Transverse colon (tissue), 4 donors: ENCODE data around the gene MRRF.

Source experiments
- CTCF ChIP-seq, 5 experiments: fragments of 200-600 bp in 3 of 5; fragments of 450-650 bp in 2 of 5; sonication (generic) in 3 of 5; IDR thresholded peaks; 1 replicate in 2 of 5; 2 replicates in 3 of 5; pipeline ENCODE4 v1.5.1; 2016 to 2017; ENCODE audit warnings: antibody characterized with exemption in 5 of 5, inconsistent platforms in 3 of 5, mild to moderate bottlenecking in 2 of 5, moderate library complexity in 1 of 5
- EP300 ChIP-seq: sonication (generic); formaldehyde crosslinking; IDR thresholded peaks from one replicate; pipeline ENCODE4 v1.6.1; 2017; ENCODE audit warnings: antibody characterized with exemption, low read depth
- POLR2A ChIP-seq: fragments of 450-650 bp; IDR thresholded peaks from one replicate; pipeline ENCODE4 v1.6.1; 2016; ENCODE audit warnings: antibody characterized with exemption, mild to moderate bottlenecking, moderate library complexity
- POLR2AphosphoS5 ChIP-seq, 3 donors: sonication (generic); formaldehyde crosslinking; IDR thresholded peaks; one replicate each; pipeline ENCODE4 v1.6.1; 2016; ENCODE audit warnings: antibody characterized with exemption in 3 of 3

- no peak for TF ChIP-seq CTCF (IDR thresholded peaks at IDR 0.05)
- TF ChIP-seq POLR2AphosphoS5 (IDR thresholded peaks at IDR 0.05): no peak
- TF ChIP-seq POLR2A: no peak
- no peak for TF ChIP-seq EP300
Measured at GRCh38 chr9:122256206-122256605, 8.5 kb upstream of the MRRF start.
